ENCODE results near the gene KIAA1210.
"Not testable (repeated sequence)": the region's sequence is repeated elsewhere in the genome, so short reads cannot be mapped to it uniquely, and the experiment has no call there.

The KIAA1210 gene

DNA sequence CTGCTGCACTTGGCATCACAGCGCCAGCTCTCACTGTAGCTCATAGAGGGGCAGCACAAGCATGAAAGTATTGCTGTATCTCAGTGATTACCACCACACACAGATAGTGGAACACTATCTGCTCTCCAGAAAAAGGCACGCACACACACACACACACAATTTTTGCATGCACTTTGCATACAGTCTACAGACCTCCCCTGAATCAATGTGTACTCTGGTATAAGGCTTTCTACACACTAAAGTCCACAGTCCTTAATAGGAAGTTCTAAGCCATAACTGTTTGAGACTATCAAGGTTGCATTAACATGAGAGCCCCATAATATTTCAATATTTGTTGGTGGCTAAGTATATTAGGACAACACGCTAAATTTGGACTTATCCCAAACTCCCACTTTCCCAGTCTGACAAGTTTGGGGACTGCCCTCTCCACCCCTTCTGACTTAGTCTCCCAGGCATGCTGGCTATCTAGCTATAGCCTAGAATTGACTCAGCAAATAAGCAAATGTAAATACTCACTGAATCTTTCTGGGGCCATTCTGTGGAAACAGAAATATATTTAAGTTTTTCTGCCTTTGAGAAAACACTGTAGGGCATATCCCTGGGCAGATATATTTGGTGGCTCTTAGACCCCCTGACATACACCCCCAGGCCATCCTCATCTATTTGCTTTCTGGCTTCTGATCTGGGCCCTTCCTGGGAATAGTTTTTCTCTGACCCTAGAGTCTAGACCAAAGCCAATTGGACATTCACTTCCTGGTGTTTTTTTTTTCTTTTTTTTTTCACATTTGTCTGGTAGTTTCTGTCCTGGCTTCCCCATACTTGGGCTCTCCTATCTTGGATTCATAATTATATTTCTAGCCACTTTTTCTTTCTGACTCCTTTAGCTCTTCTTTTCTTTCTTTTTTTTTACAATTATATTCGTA lies 91.2 kb downstream of the KIAA1210 start:
- no peak for DNase-seq (ENCODE audit: low read depth)

DNA sequence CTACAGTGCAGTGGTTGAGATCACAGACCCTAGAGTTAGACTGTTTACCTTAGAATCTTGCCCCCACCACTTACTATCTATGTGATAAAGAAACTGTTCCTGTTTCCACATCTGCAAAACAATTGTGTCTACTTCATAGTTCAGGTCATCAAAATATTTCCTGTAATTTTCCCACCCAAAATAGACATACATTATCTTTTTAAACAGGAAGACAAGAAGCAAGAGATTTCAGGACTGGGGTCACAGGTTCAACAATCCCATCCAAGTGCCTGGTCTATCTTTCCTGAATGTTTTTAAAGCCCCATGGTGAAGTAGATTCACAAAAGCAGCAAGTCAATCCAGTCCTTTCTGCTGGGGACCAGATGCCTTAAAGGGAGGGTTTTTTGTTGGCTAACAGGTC lies 96.6 kb downstream of the KIAA1210 start:
- no peak for DNase-seq (ENCODE audit: low read depth)

GRCh38 chrX:119029656-119030055 lies 98.0 kb downstream of the KIAA1210 start:
- DNase-seq (ENCODE audit: low read depth), result not testable (repeated sequence)

DNA sequence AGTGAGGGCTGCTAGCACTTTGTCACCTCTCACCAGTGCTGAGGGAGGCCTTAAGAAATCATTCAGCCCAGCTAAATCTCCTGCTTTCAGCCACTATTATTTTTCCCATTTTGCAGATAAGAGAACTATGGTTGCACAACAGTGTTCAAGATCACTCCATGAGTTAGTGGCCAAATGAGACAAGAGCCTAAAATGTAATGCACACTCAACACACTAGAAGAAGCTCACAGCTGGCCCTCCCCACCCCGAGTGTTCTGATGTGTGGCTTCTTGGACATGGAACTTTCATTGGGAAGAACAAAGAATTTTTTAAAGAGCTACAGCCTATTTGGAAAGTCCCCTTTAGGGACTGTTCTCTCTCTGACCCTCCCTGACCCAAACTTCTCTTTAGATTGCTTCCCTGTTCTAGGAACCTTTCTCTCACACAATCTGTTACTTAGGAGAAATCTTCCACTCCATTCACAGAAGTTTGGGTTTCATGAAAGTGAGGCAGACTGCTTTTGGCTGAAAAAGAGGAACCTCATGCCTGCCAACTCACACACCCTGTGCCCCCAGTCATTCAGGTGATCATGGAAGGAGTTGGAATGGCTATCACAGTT lies 98.8 kb downstream of the KIAA1210 start:
- no peak for DNase-seq (ENCODE audit: low read depth)
